Tibial nerve (tissue), 3 donors: ENCODE data around the gene FAM151A.

Experiments used
- POLR2A ChIP-seq, 2 donors: fragments of 450-650 bp; IDR thresholded peaks; one replicate each; pipeline ENCODE4 v1.6.1; 2017; ENCODE audit warnings: antibody characterized with exemption in 2 of 2, mild to moderate bottlenecking in 2 of 2, moderate library complexity in 2 of 2
- TF ChIP-seq, protein P1 (sequence below), 5 experiments: fragments of 200-600 bp in 3 of 5; fragments of 450-650 bp in 2 of 5; sonication (generic) in 3 of 5; IDR thresholded peaks; one replicate each; pipeline ENCODE4 v1.5.1; 2016 to 2019; ENCODE audit warnings: antibody characterized with exemption in 5 of 5, mild to moderate bottlenecking in 3 of 5, moderate library complexity in 2 of 5

DNA sequence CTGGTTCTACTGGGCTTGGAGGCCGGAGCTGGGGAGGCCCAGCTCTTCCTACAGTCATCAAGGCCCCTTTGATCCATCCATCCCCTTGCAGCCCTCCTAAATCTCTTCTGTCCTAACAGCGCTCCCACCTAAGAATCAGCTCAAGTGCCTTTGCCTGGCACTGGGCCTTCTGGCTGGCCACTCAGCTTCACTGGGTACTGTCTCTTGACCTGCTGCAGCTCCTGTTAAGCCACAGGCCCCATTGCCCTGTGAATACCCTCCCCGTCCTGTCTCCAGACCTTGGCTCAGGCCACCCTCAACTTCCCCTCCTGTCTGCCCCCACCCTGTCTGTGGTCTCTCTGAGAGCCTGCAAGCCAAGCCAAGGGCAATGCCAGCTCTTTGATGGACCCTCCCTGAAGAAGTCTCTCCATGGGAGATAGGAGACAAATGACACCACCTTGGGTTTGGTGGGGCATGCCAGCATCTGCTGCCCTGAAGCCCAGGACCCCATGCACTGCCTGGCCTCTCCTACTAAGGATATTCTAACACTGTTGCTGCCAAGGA is 27.3 kb downstream of the FAM151A start:
- TF ChIP-seq, protein P1, sequence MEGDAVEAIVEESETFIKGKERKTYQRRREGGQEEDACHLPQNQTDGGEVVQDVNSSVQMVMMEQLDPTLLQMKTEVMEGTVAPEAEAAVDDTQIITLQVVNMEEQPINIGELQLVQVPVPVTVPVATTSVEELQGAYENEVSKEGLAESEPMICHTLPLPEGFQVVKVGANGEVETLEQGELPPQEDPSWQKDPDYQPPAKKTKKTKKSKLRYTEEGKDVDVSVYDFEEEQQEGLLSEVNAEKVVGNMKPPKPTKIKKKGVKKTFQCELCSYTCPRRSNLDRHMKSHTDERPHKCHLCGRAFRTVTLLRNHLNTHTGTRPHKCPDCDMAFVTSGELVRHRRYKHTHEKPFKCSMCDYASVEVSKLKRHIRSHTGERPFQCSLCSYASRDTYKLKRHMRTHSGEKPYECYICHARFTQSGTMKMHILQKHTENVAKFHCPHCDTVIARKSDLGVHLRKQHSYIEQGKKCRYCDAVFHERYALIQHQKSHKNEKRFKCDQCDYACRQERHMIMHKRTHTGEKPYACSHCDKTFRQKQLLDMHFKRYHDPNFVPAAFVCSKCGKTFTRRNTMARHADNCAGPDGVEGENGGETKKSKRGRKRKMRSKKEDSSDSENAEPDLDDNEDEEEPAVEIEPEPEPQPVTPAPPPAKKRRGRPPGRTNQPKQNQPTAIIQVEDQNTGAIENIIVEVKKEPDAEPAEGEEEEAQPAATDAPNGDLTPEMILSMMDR (IDR thresholded peaks at IDR 0.05) = no peak
- no peak for TF ChIP-seq POLR2A (IDR thresholded peaks at IDR 0.05)
